ENCODE data around the gene DIMT1.
A peak's percentile ranks its signal among the peaks of the same experiment; 100 is the strongest.

DIMT1 gene

GRCh38 chr5:62421414-62421813, 17.7 kb upstream of the DIMT1 start:
- no peak for TF ChIP-seq CTCF (IDR thresholded peaks at IDR 0.05; ENCODE audit: insufficient read depth, low read depth, low read length, missing control alignments)
- DNase-seq (ENCODE audit: low read depth) = no peak

GRCh38 chr5:62419609-62420008, 15.9 kb upstream of the DIMT1 start:
- no peak overlapping the region for H3K4me3 ChIP-seq (ENCODE audit: low read length)
- DNase-seq (ENCODE audit: low read depth) = no peak
- TF ChIP-seq CTCF (IDR thresholded peaks at IDR 0.05; ENCODE audit: insufficient read depth, low read depth, low read length, missing control alignments) = no peak

More at GRCh38 chr5:62421414-62421813, 17.7 kb upstream of the DIMT1 start:
- H3K4me3 ChIP-seq (ENCODE audit: low read length) = no peak overlapping the region

GRCh38 chr5:62418462-62419076, 14.9 kb upstream of the DIMT1 start:
- no peak overlapping the region for H3K4me3 ChIP-seq (ENCODE audit: low read length)
- TF ChIP-seq CTCF (IDR thresholded peaks at IDR 0.05; ENCODE audit: insufficient read depth, low read depth, low read length, missing control alignments) = no peak
- no peak for DNase-seq (ENCODE audit: low read depth)

- TF ChIP-seq CTCF (IDR thresholded peaks at IDR 0.05; ENCODE audit: insufficient read depth, low read depth, low read length, missing control alignments) = no peak
- H3K4me3 ChIP-seq (ENCODE audit: low read length) = peak overlapping the region; percentile 89
- no peak for DNase-seq (ENCODE audit: low read depth)
Observed at GRCh38 chr5:62413711-62414110, 10.0 kb upstream of the DIMT1 start.

GRCh38 chr5:62412549-62413329, 9.0 kb upstream of the DIMT1 start, which contains the start of gene IPO11:
Gene IPO11, plus strand, starts transcription at chr5:62412763. Its CDS starts 24,517 bp downstream, at chr5:62437280.
- peak; percentile 99 for DNase-seq (ENCODE audit: low read depth)
- no peak for TF ChIP-seq CTCF (IDR thresholded peaks at IDR 0.05; ENCODE audit: insufficient read depth, low read depth, low read length, missing control alignments)
- H3K4me3 ChIP-seq (ENCODE audit: low read length) = peak within 1 kb of the TSS; percentile 89

GRCh38 chr5:62395210-62395950, 8.3 kb downstream of the DIMT1 start:
- no peak for TF ChIP-seq CTCF (IDR thresholded peaks at IDR 0.05; ENCODE audit: insufficient read depth, low read depth, low read length, missing control alignments)
- peak; percentile 25 for DNase-seq (ENCODE audit: low read depth)
- H3K4me3 ChIP-seq (ENCODE audit: low read length) = no peak overlapping the region
